K562 (cell line): ENCODE results near the gene PLEKHA1. TPM values are rescaled to one million over a fixed set of nuclear protein-coding genes. Genes with fewer than 3 reads are reported as not detected.

Experiments used
- BDP1 ChIP-seq: IDR thresholded peaks from 3 replicates; pipeline ENCODE4 v1.6.1; 2011; ENCODE audit not compliant: insufficient read length, insufficient read depth
- HEY1 ChIP-seq: fragments of 250-450 bp; sonication (Bioruptor Pico); IDR thresholded peaks from 2 replicates; pipeline ENCODE4 v1.5.0; 2020; ENCODE audit warnings: mild to moderate bottlenecking, moderate library complexity, borderline replicate concordance
- MCM5 ChIP-seq: fragments of 450-650 bp; IDR thresholded peaks from 2 replicates; pipeline ENCODE4 v1.6.1; 2016; ENCODE audit warnings: low read depth
- NFXL1 ChIP-seq: fragments of 450-650 bp; formaldehyde crosslinking; IDR thresholded peaks from 2 replicates; pipeline ENCODE4 v1.4.0; 2021; ENCODE audit warnings: mild to moderate bottlenecking
- NR2C2 ChIP-seq, 2 experiments: fragments of 200-800 bp in 1 of 2; sonication (Bioruptor generic) in 1 of 2; sonication (generic) in 1 of 2; formaldehyde crosslinking in 1 of 2; IDR thresholded peaks; 2 replicates each; pipeline versions ENCODE4 v1.6.1 to v1.8.0; 2016 to 2022; ENCODE audit warnings: mild to moderate bottlenecking in 1 of 2, missing compliant biosample characterization in 1 of 2, missing genetic modification characterization in 1 of 2, missing genetic modification reagents in 1 of 2
- SMC3 ChIP-seq: conservative IDR thresholded peaks from 2 replicates; pipeline ENCODE4 v1.6.1; 2011; ENCODE audit warnings: low read depth, low read length, improper control_type of control experiment; ENCODE audit not compliant: insufficient read depth
- TFAM ChIP-seq: fragments of 250-450 bp; sonication (Bioruptor Pico); conservative IDR thresholded peaks from 2 replicates; pipeline ENCODE4 v1.5.0; 2021; ENCODE audit warnings: mild to moderate bottlenecking, moderate library complexity
- ZFP1 ChIP-seq: fragments of 450-650 bp; formaldehyde crosslinking; IDR thresholded peaks from 2 replicates; pipeline ENCODE4 v1.4.0; 2020; ENCODE audit warnings: mild to moderate bottlenecking, mixed read lengths
- polyA plus RNA-seq, 8 experiments: library from polyadenylated mRNA; depleted of rRNA in 4 of 8; stranded (reverse) in 5 of 8; unstranded in 3 of 8; fragments of >200 nt; fragmentation: Nextera tagmentation in 2 of 8; fragmentation: Illumina TruSeq in 1 of 8; extraction: Ambion mirVana in 2 of 8; extraction: Trizol in 1 of 8; gene quantifications; 2 replicates each; pipeline versions ENCODE4 v1.2.1 to v1.2.3, GENCODE V29; 2011 to 2014; ENCODE audit warnings: inconsistent platforms in 1 of 8, missing spikeins in 1 of 8
- total RNA-seq, 7 experiments: library from RNA; depleted of rRNA in 6 of 7; stranded (reverse); fragments of >200 nt in 6 of 7; fragmentation: Illumina TruSeq in 2 of 7; extraction: Trizol in 2 of 7; gene quantifications; 2 replicates each; pipeline versions ENCODE4 v1.2.1 to v1.2.3, GENCODE V29; 2011 to 2021; ENCODE audit warnings: low replicate concordance in 1 of 7
- TF ChIP-seq, protein P1 (sequence below): sonication (generic); formaldehyde crosslinking; IDR thresholded peaks from 2 replicates; pipeline ENCODE4 v1.8.0; 2022; ENCODE audit warnings: mild to moderate bottlenecking, low read depth, missing genetic modification reagents
- TF ChIP-seq, protein P2 (sequence below): fragments of 250-450 bp; sonication (Bioruptor Pico); IDR thresholded peaks from 2 replicates; pipeline ENCODE4 v1.4.0; 2020; ENCODE audit warnings: mild to moderate bottlenecking, moderate library complexity

Gene PLEKHA1
- total and polyA plus RNA-seq, 9 of the 15 experiments (the other 6 are each of a cell fraction or from before 2014, with no cell fraction given): 0.05 to 4.7 (median 1.0) TPM

DNA sequence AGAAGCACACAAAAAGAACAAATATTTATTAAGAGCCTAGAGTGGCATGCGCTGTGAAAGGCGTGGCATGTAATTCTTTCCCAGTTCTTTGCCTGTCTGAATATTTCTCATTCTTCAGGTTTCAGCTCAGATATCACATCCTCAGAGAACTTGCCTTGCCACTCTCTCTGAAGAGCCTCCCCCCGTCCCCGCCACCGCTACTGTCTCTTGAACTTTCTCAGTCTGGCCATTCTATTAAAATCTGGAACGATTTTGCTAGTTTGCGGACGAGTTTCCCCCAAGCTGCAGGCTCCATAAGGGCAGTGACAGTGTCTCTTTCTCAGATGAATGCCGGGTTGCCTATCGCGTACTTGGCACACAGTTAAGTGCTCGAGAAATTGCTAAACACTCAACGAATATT, 787 bp upstream of the PLEKHA1 start (continued):
- TF ChIP-seq SMC3 (no peak), MCM5 (no peak), NFXL1 (no peak), ZFP1 (CRISPR knock-in tag) (no peak), HEY1 (CRISPR knock-in tag) (no peak), TFAM (CRISPR knock-in tag) (no peak), NR2C2 (CRISPR knock-in tag; IDR thresholded peaks at IDR 0.05) (no peak), NR2C2 (tag; IDR thresholded peaks at IDR 0.05) (no peak), BDP1 (no peak)
- TF ChIP-seq, protein P1, sequence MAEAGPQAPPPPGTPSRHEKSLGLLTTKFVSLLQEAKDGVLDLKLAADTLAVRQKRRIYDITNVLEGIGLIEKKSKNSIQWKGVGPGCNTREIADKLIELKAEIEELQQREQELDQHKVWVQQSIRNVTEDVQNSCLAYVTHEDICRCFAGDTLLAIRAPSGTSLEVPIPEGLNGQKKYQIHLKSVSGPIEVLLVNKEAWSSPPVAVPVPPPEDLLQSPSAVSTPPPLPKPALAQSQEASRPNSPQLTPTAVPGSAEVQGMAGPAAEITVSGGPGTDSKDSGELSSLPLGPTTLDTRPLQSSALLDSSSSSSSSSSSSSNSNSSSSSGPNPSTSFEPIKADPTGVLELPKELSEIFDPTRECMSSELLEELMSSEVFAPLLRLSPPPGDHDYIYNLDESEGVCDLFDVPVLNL (CRISPR knock-in tag): no peak
- TF ChIP-seq, protein P2, sequence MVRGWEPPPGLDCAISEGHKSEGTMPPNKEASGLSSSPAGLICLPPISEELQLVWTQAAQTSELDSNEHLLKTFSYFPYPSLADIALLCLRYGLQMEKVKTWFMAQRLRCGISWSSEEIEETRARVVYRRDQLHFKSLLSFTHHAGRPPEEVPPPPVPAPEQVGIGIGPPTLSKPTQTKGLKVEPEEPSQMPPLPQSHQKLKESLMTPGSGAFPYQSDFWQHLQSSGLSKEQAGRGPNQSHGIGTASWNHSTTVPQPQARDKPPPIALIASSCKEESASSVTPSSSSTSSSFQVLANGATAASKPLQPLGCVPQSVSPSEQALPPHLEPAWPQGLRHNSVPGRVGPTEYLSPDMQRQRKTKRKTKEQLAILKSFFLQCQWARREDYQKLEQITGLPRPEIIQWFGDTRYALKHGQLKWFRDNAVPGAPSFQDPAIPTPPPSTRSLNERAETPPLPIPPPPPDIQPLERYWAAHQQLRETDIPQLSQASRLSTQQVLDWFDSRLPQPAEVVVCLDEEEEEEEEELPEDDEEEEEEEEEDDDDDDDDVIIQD (CRISPR knock-in tag): no peak
